Lung microvascular endothelial cell (primary cell): ENCODE measurements around the gene TANGO6. TPM values are rescaled to one million over a fixed set of nuclear protein-coding genes. Genes with fewer than 3 reads are reported as not detected.

Experiments used
- DNase-seq, 2 donors: peaks; one replicate each; pipeline versions ENCODE4 v3.0.0 to v3.0.0-alpha.2; 2010; ENCODE audit warnings: low read depth in 2 of 2
- total RNA-seq: library from RNA; depleted of rRNA; stranded (reverse); fragments of >200 nt; gene quantifications from 2 replicates; pipeline ENCODE4 v1.2.1, GENCODE V29; 2014

The TANGO6 gene
- total RNA-seq, 1 donor from 2014 or later: 17.1 TPM

- no peak for DNase-seq
Observed at GRCh38 chr16:68907297-68907696, 64.0 kb downstream of the TANGO6 start.

GRCh38 chr16:68907781-68908181, 64.5 kb downstream of the TANGO6 start:
- DNase-seq: no peak

- DNase-seq: peak in 1 of 2 donors; percentile 42
Observed at GRCh38 chr16:68909099-68909733, 65.9 kb downstream of the TANGO6 start.

GRCh38 chr16:68910051-68910450, 66.7 kb downstream of the TANGO6 start:
- no peak for DNase-seq

GRCh38 chr16:68915589-68915988, 72.3 kb downstream of the TANGO6 start:
- DNase-seq: no peak

- DNase-seq: no peak
Observed at GRCh38 chr16:68917541-68917940, 74.2 kb downstream of the TANGO6 start.

GRCh38 chr16:68920349-68920748, 77.0 kb downstream of the TANGO6 start:
- DNase-seq: no peak

- peak; percentile 47 to 50 for DNase-seq
Observed at GRCh38 chr16:68921637-68922036, 78.3 kb downstream of the TANGO6 start.

- no peak for DNase-seq
Observed at GRCh38 chr16:68923116-68923515, 79.8 kb downstream of the TANGO6 start.

GRCh38 chr16:68927018-68927417, 83.7 kb downstream of the TANGO6 start:
- DNase-seq: no peak

- no peak for DNase-seq
Observed at GRCh38 chr16:68931196-68931595, 87.9 kb downstream of the TANGO6 start.

- no peak for DNase-seq
Observed at GRCh38 chr16:68934402-68934801, 91.1 kb downstream of the TANGO6 start.

GRCh38 chr16:68935008-68935407, 91.7 kb downstream of the TANGO6 start:
- no peak for DNase-seq

- peak; percentile 13 to 25 for DNase-seq
Observed at GRCh38 chr16:68936736-68937631, 93.7 kb downstream of the TANGO6 start.

- DNase-seq: no peak
Observed at GRCh38 chr16:68939692-68940320, 96.5 kb downstream of the TANGO6 start.

GRCh38 chr16:68940816-68941215, 97.5 kb downstream of the TANGO6 start:
- DNase-seq: no peak

- DNase-seq: no peak
Observed at GRCh38 chr16:68943961-68944360, 100.6 kb downstream of the TANGO6 start.

- no peak for DNase-seq
Observed at GRCh38 chr16:68948230-68948910, 105.0 kb downstream of the TANGO6 start.

- peak in 1 of 2 donors; percentile 14 for DNase-seq
Observed at GRCh38 chr16:68951991-68952877, 108.9 kb downstream of the TANGO6 start.

GRCh38 chr16:68954911-68955635, 111.7 kb downstream of the TANGO6 start:
- peak in 1 of 2 donors; percentile 27 for DNase-seq
